Testis (tissue), 2 donors: ENCODE measurements around the gene ERBIN.

Experiments
- CTCF ChIP-seq, 3 experiments: fragments of 450-650 bp in 2 of 3; fragments of 200-600 bp in 1 of 3; sonication (generic) in 1 of 3; IDR thresholded peaks; one replicate each; pipeline ENCODE4 v1.5.1; 2016 to 2019; ENCODE audit warnings: antibody characterized with exemption in 3 of 3, mild to moderate bottlenecking in 2 of 3, moderate library complexity in 1 of 3
- POLR2A ChIP-seq: fragments of 450-650 bp; IDR thresholded peaks from one replicate; pipeline ENCODE4 v1.6.1; 2017; ENCODE audit warnings: antibody characterized with exemption, mild to moderate bottlenecking, moderate library complexity

- TF ChIP-seq POLR2A: no peak
- TF ChIP-seq CTCF (IDR thresholded peaks at IDR 0.05): no peak
These were observed 518 bp downstream of the ERBIN start for GRCh38 chr5:65926893-65927292.
